ENCODE measurements around the gene ACAD9.

The ACAD9 gene

DNA sequence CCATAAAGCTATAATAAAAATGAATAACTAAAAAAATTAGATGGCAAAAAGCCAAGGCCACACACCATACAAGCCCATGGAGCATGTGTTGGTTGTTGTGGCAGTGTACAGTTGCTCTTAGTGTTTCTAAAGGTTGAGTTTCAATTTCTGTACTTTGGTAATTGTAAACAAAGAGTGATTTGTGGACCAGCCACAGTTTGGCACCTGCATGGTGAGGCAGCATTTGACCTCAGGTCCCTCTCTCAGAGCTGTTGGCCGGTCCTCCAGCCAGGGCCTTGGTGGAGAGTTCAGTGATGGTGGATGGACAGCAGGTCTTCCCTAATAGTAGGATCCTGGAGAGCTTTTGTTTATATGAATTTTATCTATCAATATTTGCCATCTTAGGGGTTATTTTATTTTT lies 5.6 kb downstream of the ACAD9 start:
- Histone ChIP-seq H3K4me1 (ENCODE audit: control insufficient read depth, insufficient read depth, low read length, poor library complexity, severe bottlenecking) (no peaks in the 10 kb centered on the region), H3K36me3 (ENCODE audit: control insufficient read depth, insufficient read depth, low read length) (peaks cover 12% of the 10 kb centered on the region), H3K4me3 (ENCODE audit: insufficient read depth, low read depth, low read length, poor library complexity, severe bottlenecking) (no peak overlapping the region), H3K27ac (ENCODE audit: insufficient read depth, low read length, poor library complexity, severe bottlenecking) (no peak overlapping the region), H3K27me3 (replicated peaks; ENCODE audit: control insufficient read depth, insufficient read depth, low read length, poor library complexity, severe bottlenecking) (no peaks in the 10 kb centered on the region), H3K9me3 (ENCODE audit: control insufficient read depth, low read length) (no peaks in the 10 kb centered on the region)
- DNase-seq = no peak

DNA sequence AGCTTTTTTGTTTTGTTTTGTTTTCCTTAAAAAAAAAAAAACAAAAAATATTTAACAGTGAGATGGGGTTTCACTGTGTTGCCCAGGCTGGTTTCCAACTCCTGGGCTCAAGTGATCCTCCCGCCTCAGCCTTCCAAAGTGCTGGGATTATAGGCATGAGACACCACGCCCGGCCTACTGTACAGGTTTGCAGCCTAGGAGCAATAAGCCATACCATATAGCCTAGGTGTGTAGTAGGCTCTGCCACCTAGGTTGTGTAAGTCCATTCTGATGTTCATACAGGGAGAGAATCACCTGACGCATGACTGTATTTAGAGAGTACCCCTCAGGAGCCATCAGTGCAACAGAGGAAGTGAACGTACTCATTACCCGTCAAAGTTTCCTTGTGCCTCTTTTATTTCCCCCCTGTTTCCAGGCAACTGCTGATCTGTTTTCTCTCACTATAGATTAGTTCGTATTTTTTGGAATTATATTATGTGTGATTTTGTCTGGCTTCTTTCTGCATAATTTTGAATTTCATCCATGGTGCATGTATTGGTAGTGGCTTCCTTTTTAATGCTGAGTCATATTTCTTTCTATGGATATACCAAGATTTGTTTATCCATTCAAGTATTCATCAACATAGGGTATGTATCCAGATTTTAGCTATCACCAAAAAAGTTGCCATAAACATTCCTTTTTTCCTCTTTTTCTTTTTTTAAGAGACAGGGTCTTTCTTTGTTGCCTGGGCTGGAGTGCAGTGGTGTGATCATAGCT lies 9.9 kb downstream of the ACAD9 start:
- Histone ChIP-seq H3K27ac (ENCODE audit: insufficient read depth, low read length, poor library complexity, severe bottlenecking) (no peak overlapping the region), H3K27me3 (replicated peaks; ENCODE audit: control insufficient read depth, insufficient read depth, low read length, poor library complexity, severe bottlenecking) (no peaks in the 10 kb centered on the region), H3K4me1 (ENCODE audit: control insufficient read depth, insufficient read depth, low read length, poor library complexity, severe bottlenecking) (no peaks in the 10 kb centered on the region), H3K4me3 (ENCODE audit: insufficient read depth, low read depth, low read length, poor library complexity, severe bottlenecking) (no peak overlapping the region), H3K9me3 (ENCODE audit: control insufficient read depth, low read length) (no peaks in the 10 kb centered on the region), H3K36me3 (ENCODE audit: control insufficient read depth, insufficient read depth, low read length) (peaks cover 26% of the 10 kb centered on the region)
- no peak for DNase-seq

DNA sequence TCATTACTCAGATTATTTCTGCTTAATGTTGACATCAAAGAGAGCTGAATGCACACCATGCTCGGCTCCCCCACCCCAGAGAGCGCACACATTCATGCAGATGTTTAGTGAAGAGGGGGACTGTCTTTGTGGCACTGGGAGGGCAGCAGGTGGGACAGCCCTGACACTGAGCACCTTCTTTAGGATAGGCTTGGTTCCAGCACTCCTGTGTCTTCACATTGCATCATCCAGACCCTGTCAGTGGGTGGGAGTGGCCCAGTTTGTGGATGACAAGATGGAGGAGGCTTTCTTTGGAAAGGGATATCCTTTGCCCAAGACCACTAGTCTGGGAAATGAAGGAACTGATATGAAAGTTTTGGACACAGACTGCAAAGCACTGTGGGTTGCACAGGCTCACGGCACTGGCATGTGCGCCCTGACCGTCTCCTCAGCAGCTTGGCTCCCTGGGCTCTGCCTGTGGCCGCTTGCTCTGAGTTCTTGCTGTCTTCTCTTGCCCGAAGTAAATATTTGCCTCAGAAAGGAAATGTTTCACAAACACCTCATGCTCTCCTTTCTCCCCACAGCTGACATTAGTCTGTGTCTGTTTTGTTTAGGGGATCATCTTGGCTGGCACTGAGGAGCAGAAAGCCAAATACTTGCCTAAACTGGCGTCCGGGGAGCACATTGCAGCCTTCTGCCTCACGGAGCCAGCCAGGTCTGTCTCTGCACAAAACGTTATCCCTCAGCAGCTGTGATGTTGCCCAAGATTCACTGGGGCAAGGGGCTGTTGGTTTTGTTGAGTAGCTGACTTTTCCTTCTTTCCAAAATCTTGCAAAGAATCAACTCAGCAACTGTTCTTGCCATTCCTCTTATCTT lies 16.6 kb downstream of the ACAD9 start:
- Histone ChIP-seq H3K36me3 (ENCODE audit: control insufficient read depth, insufficient read depth, low read length) (peaks cover 65% of the 10 kb centered on the region), H3K27ac (ENCODE audit: insufficient read depth, low read length, poor library complexity, severe bottlenecking) (no peak overlapping the region)

DNA sequence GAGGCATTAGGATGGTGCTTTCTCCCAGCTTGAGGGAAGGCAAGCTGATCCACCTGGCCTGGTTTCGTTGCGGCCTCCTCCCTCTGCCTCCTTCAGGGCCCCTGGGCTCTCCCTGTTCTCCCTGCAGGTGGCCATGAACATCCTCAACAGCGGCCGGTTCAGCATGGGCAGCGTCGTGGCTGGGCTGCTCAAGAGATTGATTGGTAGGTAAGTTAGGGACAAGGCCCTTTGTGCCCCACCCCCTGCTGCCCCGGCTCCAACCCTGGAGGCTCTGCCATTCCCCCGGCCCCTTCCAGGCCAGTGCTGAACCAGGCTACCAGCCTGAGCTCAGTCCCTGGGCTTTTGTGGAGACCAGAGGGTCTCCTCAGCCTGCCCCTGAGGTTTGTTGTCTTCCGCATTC lies 23.0 kb downstream of the ACAD9 start:
- DNase-seq = no peak
- no peak overlapping the region for H3K4me3 ChIP-seq (ENCODE audit: insufficient read depth, low read depth, low read length, poor library complexity, severe bottlenecking)
- H3K36me3 ChIP-seq (ENCODE audit: control insufficient read depth, insufficient read depth, low read length) = peaks cover 89% of the 10 kb centered on the region
- no peaks in the 10 kb centered on the region for H3K4me1 ChIP-seq (ENCODE audit: control insufficient read depth, insufficient read depth, low read length, poor library complexity, severe bottlenecking)
- H3K27me3 ChIP-seq (replicated peaks; ENCODE audit: control insufficient read depth, insufficient read depth, low read length, poor library complexity, severe bottlenecking) = no peaks in the 10 kb centered on the region
- no peak overlapping the region for H3K27ac ChIP-seq (ENCODE audit: insufficient read depth, low read length, poor library complexity, severe bottlenecking)
- H3K9me3 ChIP-seq (ENCODE audit: control insufficient read depth, low read length) = no peaks in the 10 kb centered on the region

More for the DNA sequence above, 16.6 kb downstream of the ACAD9 start:
- H3K4me1 ChIP-seq (ENCODE audit: control insufficient read depth, insufficient read depth, low read length, poor library complexity, severe bottlenecking) = no peaks in the 10 kb centered on the region
- no peak for DNase-seq
- H3K4me3 ChIP-seq (ENCODE audit: insufficient read depth, low read depth, low read length, poor library complexity, severe bottlenecking) = no peak overlapping the region
- no peaks in the 10 kb centered on the region for H3K9me3 ChIP-seq (ENCODE audit: control insufficient read depth, low read length)
- no peaks in the 10 kb centered on the region for H3K27me3 ChIP-seq (replicated peaks; ENCODE audit: control insufficient read depth, insufficient read depth, low read length, poor library complexity, severe bottlenecking)

DNA sequence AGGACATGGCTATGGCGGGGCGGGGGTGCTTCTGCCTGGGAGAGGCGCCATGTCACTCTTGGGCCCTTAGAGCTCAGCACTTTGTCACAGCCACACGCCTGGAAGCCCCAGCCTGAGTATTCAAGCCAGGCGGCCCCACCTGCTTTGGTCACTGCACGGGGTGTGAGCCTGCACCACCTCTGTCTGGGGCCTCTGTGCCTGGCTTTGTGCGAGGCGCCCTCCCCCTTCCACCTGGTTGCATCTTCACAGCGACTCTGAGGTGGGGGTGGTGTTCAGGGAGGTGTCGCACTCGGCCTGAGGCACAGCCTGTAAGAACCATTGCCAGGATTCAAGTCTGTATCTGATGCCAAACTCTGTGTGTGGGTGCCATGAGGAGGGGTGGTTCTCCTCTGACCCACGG lies 24.1 kb downstream of the ACAD9 start:
- H3K27me3 ChIP-seq (replicated peaks; ENCODE audit: control insufficient read depth, insufficient read depth, low read length, poor library complexity, severe bottlenecking) = no peaks in the 10 kb centered on the region
- DNase-seq = no peak
- no peaks in the 10 kb centered on the region for H3K9me3 ChIP-seq (ENCODE audit: control insufficient read depth, low read length)
- peaks cover 89% of the 10 kb centered on the region for H3K36me3 ChIP-seq (ENCODE audit: control insufficient read depth, insufficient read depth, low read length)
- H3K27ac ChIP-seq (ENCODE audit: insufficient read depth, low read length, poor library complexity, severe bottlenecking) = no peak overlapping the region
- no peaks in the 10 kb centered on the region for H3K4me1 ChIP-seq (ENCODE audit: control insufficient read depth, insufficient read depth, low read length, poor library complexity, severe bottlenecking)
- H3K4me3 ChIP-seq (ENCODE audit: insufficient read depth, low read depth, low read length, poor library complexity, severe bottlenecking) = no peak overlapping the region

DNA sequence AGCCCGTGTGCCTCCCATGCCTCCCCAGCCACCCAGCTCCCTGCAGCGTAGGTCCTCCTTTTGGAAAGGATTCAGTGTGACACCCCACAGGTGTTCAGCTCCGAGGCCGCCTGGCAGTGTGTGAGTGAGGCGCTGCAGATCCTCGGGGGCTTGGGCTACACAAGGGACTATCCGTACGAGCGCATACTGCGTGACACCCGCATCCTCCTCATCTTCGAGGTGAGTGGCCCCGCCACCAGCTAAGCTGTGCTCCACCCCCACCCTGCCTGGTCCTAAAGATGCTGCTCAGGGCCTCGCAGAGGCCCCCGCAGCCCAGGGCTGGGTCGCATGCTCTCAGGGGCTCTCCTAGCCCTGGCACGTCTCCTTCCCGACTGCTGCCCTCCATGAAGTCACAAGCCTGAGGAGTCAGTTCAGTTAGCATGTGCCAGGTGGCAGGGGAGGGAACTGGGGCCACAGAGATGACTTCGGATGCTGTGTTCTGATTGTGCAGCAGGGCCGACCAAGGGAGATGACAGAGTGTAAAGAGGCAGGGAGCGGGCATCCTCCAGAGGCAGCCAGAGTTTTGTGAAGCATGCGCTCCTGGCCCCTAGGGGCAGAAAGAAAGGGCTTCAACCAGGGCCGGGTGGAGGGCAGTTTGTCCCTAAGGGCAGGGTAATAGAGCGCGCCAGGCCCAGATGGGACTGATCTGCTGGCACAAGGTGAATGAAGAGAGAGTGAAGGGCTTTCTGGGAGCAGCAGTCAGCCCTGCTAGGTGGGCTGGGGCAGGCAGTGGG lies 26.8 kb downstream of the ACAD9 start:
- no peaks in the 10 kb centered on the region for H3K4me1 ChIP-seq (ENCODE audit: control insufficient read depth, insufficient read depth, low read length, poor library complexity, severe bottlenecking)
- H3K9me3 ChIP-seq (ENCODE audit: control insufficient read depth, low read length) = no peaks in the 10 kb centered on the region
- peaks cover 87% of the 10 kb centered on the region for H3K36me3 ChIP-seq (ENCODE audit: control insufficient read depth, insufficient read depth, low read length)
- H3K27me3 ChIP-seq (replicated peaks; ENCODE audit: control insufficient read depth, insufficient read depth, low read length, poor library complexity, severe bottlenecking) = no peaks in the 10 kb centered on the region
- no peak overlapping the region for H3K27ac ChIP-seq (ENCODE audit: insufficient read depth, low read length, poor library complexity, severe bottlenecking)
- no peak overlapping the region for H3K4me3 ChIP-seq (ENCODE audit: insufficient read depth, low read depth, low read length, poor library complexity, severe bottlenecking)
- DNase-seq = no peak

DNA sequence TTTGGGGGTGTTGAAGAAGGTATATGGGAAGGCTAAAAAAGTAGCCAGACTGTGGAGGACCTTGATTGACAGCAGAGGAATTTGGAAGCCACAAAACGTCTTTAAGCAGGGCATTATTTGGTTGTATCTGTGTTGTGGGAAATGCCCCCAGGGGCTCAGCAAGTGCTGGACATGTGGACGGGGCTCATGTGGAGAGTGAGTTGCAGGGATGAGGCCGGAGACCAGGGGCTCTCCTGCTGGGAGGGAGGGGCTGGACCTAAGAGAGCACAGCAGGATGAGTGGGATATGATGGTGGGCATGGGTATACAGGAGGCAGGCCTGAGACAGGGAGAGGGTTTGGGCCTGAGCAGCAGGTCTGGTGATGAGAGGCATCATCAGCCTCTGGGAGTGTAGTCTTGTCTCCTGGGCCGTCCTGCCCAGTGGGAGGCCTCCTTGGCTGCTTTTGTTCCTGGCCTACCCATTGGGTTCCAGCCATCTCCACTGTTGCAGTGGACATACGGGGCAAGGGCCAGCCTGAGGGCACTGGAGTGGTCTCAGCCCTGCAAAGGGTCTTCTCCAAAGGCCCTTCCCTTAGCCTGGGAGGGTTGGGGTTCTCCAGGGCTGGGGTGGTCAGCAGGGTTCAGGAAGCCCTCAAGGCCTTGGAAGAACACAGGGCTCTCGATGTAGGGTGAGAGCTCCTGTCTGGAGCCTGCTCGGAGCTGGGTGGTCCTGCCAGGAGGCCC lies 27.5 kb downstream of the ACAD9 start:
- no peak for DNase-seq
- peaks cover 82% of the 10 kb centered on the region for H3K36me3 ChIP-seq (ENCODE audit: control insufficient read depth, insufficient read depth, low read length)
- H3K4me3 ChIP-seq (ENCODE audit: insufficient read depth, low read depth, low read length, poor library complexity, severe bottlenecking) = no peak overlapping the region
- H3K9me3 ChIP-seq (ENCODE audit: control insufficient read depth, low read length) = no peaks in the 10 kb centered on the region
- no peak overlapping the region for H3K27ac ChIP-seq (ENCODE audit: insufficient read depth, low read length, poor library complexity, severe bottlenecking)
- no peaks in the 10 kb centered on the region for H3K27me3 ChIP-seq (replicated peaks; ENCODE audit: control insufficient read depth, insufficient read depth, low read length, poor library complexity, severe bottlenecking)
- no peaks in the 10 kb centered on the region for H3K4me1 ChIP-seq (ENCODE audit: control insufficient read depth, insufficient read depth, low read length, poor library complexity, severe bottlenecking)

DNA sequence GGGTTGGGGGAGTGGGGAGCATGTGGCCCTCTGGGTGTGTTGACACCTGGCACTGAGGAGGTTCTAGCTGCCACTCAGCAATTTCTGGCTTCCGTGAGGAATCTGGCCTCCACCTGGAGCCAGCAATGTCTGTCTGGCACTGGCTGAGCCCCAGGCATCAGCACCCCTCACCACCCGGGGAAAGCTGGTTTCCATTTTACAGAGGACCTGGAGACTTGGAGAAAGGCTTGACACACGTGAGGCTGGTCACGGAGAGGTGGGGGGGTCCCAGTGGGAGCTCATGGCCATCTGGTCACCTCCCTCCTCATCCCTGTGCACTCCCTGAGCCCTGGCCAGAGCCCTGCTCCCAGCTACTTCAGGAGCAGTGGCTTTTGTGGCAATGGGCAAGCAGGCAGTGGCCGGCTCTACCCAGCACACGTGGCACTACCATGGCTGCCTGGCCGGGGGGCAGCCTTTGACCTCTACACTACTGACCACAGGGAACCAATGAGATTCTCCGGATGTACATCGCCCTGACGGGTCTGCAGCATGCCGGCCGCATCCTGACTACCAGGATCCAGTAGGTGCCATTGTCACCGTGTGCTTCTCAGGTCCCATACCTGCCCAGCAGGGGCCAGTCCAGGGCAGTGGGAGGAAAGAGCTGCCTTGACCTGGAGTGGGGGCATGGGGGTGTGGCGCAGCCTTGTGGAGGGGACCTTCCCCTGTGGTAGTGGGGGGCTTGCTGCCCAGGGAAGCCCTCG lies 28.5 kb downstream of the ACAD9 start:
- Histone ChIP-seq H3K4me3 (ENCODE audit: insufficient read depth, low read depth, low read length, poor library complexity, severe bottlenecking) (no peak overlapping the region), H3K36me3 (ENCODE audit: control insufficient read depth, insufficient read depth, low read length) (peaks cover 82% of the 10 kb centered on the region), H3K4me1 (ENCODE audit: control insufficient read depth, insufficient read depth, low read length, poor library complexity, severe bottlenecking) (no peaks in the 10 kb centered on the region), H3K27me3 (replicated peaks; ENCODE audit: control insufficient read depth, insufficient read depth, low read length, poor library complexity, severe bottlenecking) (no peaks in the 10 kb centered on the region), H3K9me3 (ENCODE audit: control insufficient read depth, low read length) (no peaks in the 10 kb centered on the region), H3K27ac (ENCODE audit: insufficient read depth, low read length, poor library complexity, severe bottlenecking) (no peak overlapping the region)
- no peak for DNase-seq

DNA sequence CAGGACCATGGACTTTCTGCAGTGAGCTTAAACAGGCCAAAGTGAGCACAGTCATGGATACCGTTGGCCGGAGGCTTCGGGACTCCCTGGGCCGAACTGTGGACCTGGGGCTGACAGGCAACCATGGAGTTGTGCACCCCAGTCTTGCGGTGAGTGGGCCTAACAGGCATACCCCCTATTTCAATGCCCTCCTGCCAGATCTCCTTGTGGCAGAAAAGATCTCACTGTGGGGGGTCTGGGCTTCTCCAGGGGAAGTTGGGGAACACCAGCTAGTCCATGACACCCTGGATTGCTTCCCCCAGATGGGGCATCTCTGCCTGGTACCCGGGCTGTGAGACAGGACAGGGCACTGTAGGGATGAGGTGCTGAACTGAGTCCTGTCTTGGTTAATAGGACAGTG lies 29.5 kb downstream of the ACAD9 start:
- no peaks in the 10 kb centered on the region for H3K4me1 ChIP-seq (ENCODE audit: control insufficient read depth, insufficient read depth, low read length, poor library complexity, severe bottlenecking)
- H3K36me3 ChIP-seq (ENCODE audit: control insufficient read depth, insufficient read depth, low read length) = peaks cover 82% of the 10 kb centered on the region
- H3K9me3 ChIP-seq (ENCODE audit: control insufficient read depth, low read length) = no peaks in the 10 kb centered on the region
- no peak for DNase-seq
- H3K4me3 ChIP-seq (ENCODE audit: insufficient read depth, low read depth, low read length, poor library complexity, severe bottlenecking) = no peak overlapping the region
- no peaks in the 10 kb centered on the region for H3K27me3 ChIP-seq (replicated peaks; ENCODE audit: control insufficient read depth, insufficient read depth, low read length, poor library complexity, severe bottlenecking)
- H3K27ac ChIP-seq (ENCODE audit: insufficient read depth, low read length, poor library complexity, severe bottlenecking) = no peak overlapping the region

Data from effector memory CD4-positive, alpha-beta T cell (primary cell).